H1 (cell line): Measurements from ENCODE around the gene ZNF609. TPM values are rescaled to one million over a fixed set of nuclear protein-coding genes. Genes with fewer than 3 reads are reported as not detected.

Experiments used
- ATF2 ChIP-seq: IDR thresholded peaks from 2 replicates; pipeline ENCODE4 v1.6.1; 2012; ENCODE audit warnings: low read length, inconsistent platforms
- CEBPB ChIP-seq: IDR thresholded peaks from 2 replicates; pipeline ENCODE4 v1.6.1; 2012; ENCODE audit warnings: low read depth, low read length
- CHD7 ChIP-seq: fragments of 300-600 bp; sonication (generic); IDR thresholded peaks from 2 replicates; pipeline ENCODE4 v1.7.1; 2012; ENCODE audit warnings: low read length, moderate library complexity, mild to moderate bottlenecking, inconsistent platforms; ENCODE audit not compliant: insufficient replicate concordance
- NRF1 ChIP-seq: IDR thresholded peaks from 2 replicates; pipeline ENCODE4 v1.6.1; 2011; ENCODE audit warnings: mild to moderate bottlenecking, low read depth, low read length, improper control_type of control experiment
- POLR2AphosphoS5 ChIP-seq: IDR thresholded peaks from 2 replicates; pipeline ENCODE4 v1.6.1; 2011; ENCODE audit warnings: low read depth, low read length
- RNF2 ChIP-seq: fragments of 200-900, 300-1000 bp; sonication (generic); IDR thresholded peaks from 2 replicates; pipeline ENCODE4 v1.7.1; 2016; ENCODE audit warnings: borderline replicate concordance, low read depth, mild to moderate bottlenecking, antibody characterized with exemption, low read length; ENCODE audit not compliant: poor library complexity, severe bottlenecking; ENCODE audit errors: missing control alignments
- SIRT6 ChIP-seq: IDR thresholded peaks from one replicate; pipeline ENCODE4 v1.7.1; 2012; ENCODE audit warnings: low read length, inconsistent platforms
- TAF7 ChIP-seq: optimal IDR thresholded peaks from 2 replicates; pipeline ENCODE3; 2011; ENCODE audit warnings: low read depth, mild to moderate bottlenecking, inconsistent platforms, low read length, moderate library complexity, borderline replicate concordance
- polyA plus RNA-seq, 7 experiments: library from polyadenylated mRNA; depleted of rRNA in 3 of 7; stranded (reverse) in 5 of 7; unstranded in 2 of 7; fragments of >200 nt in 5 of 7; fragments of 200-250 nt in 2 of 7; gene quantifications; 1 replicate in 5 of 7; 2 replicates in 1 of 7; 4 replicates in 1 of 7; pipeline versions ENCODE4 v1.2.1 to v1.2.3, GENCODE V29; 2011 to 2013; ENCODE audit warnings: missing spikeins in 2 of 7, mixed read lengths in 2 of 7
- total RNA-seq: library from RNA; stranded (reverse); fragmentation: NEBNext Ultra II Directional; extraction: Animal tissue kit (Norgen Biotek cat#: 25700); gene quantifications from 2 replicates; pipeline ENCODE4 v1.2.1, GENCODE V29; 2021

The ZNF609 gene
- total and polyA plus RNA-seq, 2 of the 8 experiments (the other 6 are each of a cell fraction or from before 2014, with no cell fraction given), result 15.5 to 47.8 TPM

DNA sequence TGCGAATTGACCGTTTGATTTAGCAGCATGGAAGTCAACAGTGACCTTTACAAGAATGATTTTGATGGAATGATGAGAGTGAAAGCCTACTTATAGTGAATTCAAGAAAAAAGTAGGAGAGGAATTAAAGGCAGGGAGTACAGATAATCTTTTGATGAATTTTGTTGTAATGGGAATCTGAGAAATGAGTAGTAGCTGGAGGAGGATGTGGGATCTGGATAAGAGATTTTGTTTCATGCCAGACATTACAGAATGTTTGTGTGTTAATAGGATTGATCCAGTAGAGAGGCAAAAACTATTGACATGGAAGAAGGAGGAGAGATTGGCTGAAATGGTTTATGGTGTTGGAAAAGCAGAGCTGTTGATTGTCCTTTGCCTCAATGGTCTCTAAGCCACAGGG is 17.4 kb upstream of the ZNF609 start (continued):
- TF ChIP-seq CHD7 (no peak), SIRT6 (no peak), TAF7 (no peak), NRF1 (no peak), POLR2AphosphoS5 (no peak), RNF2 (no peak), CEBPB (no peak), ATF2 (no peak)
